ENCODE results near the gene ZNF414.

DNA sequence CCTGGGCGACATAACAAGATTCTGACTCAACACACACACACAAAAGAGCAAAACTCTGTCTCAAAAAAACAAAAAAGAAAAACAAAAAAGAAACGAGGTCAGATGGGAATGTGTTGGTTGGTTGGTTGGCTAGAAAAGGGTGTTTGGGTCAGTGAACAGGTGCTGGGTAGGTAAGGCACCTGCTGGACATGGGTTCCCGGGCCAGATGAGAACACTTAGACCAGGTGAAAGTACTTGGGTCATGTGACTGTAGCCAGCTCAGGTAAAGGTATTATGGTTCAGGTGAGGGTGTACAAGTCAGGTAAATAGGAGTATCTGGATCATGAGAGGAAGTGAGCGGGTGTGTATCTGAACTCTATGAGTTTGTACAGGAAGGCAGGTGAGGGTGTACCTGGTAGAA, 14.5 kb upstream of the ZNF414 start:
- TF ChIP-seq, protein P1, sequence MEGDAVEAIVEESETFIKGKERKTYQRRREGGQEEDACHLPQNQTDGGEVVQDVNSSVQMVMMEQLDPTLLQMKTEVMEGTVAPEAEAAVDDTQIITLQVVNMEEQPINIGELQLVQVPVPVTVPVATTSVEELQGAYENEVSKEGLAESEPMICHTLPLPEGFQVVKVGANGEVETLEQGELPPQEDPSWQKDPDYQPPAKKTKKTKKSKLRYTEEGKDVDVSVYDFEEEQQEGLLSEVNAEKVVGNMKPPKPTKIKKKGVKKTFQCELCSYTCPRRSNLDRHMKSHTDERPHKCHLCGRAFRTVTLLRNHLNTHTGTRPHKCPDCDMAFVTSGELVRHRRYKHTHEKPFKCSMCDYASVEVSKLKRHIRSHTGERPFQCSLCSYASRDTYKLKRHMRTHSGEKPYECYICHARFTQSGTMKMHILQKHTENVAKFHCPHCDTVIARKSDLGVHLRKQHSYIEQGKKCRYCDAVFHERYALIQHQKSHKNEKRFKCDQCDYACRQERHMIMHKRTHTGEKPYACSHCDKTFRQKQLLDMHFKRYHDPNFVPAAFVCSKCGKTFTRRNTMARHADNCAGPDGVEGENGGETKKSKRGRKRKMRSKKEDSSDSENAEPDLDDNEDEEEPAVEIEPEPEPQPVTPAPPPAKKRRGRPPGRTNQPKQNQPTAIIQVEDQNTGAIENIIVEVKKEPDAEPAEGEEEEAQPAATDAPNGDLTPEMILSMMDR (IDR thresholded peaks at IDR 0.05): no peak
- no peak for TF ChIP-seq POLR2A (IDR thresholded peaks at IDR 0.05)
